Smooth muscle cell (in vitro differentiated cells): ENCODE data around the gene AKAP8L. TPM values are rescaled to one million over a fixed set of nuclear protein-coding genes. Genes with fewer than 3 reads are reported as not detected.

Source experiments
- DNase-seq: peaks from one replicate; lab custom pipeline; 2025; ENCODE audit not compliant: unreplicated experiment; lab: John Stamatoyannopoulos, UW
- H2AFZ ChIP-seq: fragments of 200-600 bp; sonication (generic); 2 replicates; pipeline ENCODE4 v1.6.0; 2016; ENCODE audit warnings: antibody characterized with exemption, low read depth, mild to moderate bottlenecking
- H3F3A ChIP-seq: fragments of 200-600 bp; sonication (generic); 2 replicates; pipeline ENCODE4 v1.6.0; 2017; ENCODE audit warnings: antibody characterized with exemption, low read depth
- H3K27ac ChIP-seq: fragments of 200-600 bp; sonication (generic); 2 replicates; pipeline ENCODE4 v1.5.1; 2016; ENCODE audit warnings: low read depth, mild to moderate bottlenecking
- H3K27me3 ChIP-seq: fragments of 200-600 bp; sonication (generic); 2 replicates; pipeline ENCODE4 v1.6.1; 2016; ENCODE audit warnings: low read depth, mild to moderate bottlenecking
- H3K36me3 ChIP-seq: fragments of 200-600 bp; sonication (generic); 2 replicates; pipeline ENCODE4 v1.5.1; 2016; ENCODE audit warnings: low read depth
- H3K4me1 ChIP-seq: fragments of 200-600 bp; sonication (generic); 2 replicates; pipeline ENCODE4 v1.5.1; 2016; ENCODE audit warnings: low read depth
- H3K4me2 ChIP-seq: fragments of 200-600 bp; sonication (generic); 2 replicates; pipeline ENCODE4 v1.6.0; 2016; ENCODE audit warnings: mild to moderate bottlenecking
- H3K4me3 ChIP-seq: fragments of 200-600 bp; sonication (generic); 2 replicates; pipeline ENCODE4 v1.5.1; 2016; ENCODE audit warnings: mild to moderate bottlenecking
- H3K79me2 ChIP-seq: fragments of 200-600 bp; sonication (generic); 2 replicates; pipeline ENCODE4 v1.6.0; 2016; ENCODE audit warnings: low read depth, mild to moderate bottlenecking
- H3K9ac ChIP-seq: fragments of 200-600 bp; sonication (generic); 2 replicates; pipeline ENCODE4 v1.6.0; 2016; ENCODE audit warnings: low read depth
- H3K9me3 ChIP-seq: fragments of 200-600 bp; sonication (generic); replicated peaks from 2 replicates; pipeline ENCODE4 v1.5.1; 2016; ENCODE audit warnings: low read depth
- H4K20me1 ChIP-seq: fragments of 200-600 bp; sonication (generic); 2 replicates; pipeline ENCODE4 v1.6.0; 2016; ENCODE audit warnings: low read depth
- WGBS: methylation state at CpG from one replicate; pipeline ENCODE4 v1.1.7; 2016; ENCODE audit warnings: low lambda C conversion rate; 5-methylcytosine and 5-hydroxymethylcytosine counted together
- polyA plus RNA-seq: library from polyadenylated mRNA; unstranded; fragments of >200 nt; fragmentation: Nextera tagmentation; extraction: Ambion mirVana; gene quantifications from 2 replicates; pipeline ENCODE4 v1.2.1, GENCODE V29; 2016
- total RNA-seq: library from RNA; depleted of rRNA; stranded (reverse); fragments of >200 nt; gene quantifications from 2 replicates; pipeline ENCODE4 v1.2.3, GENCODE V29; 2014
- TF ChIP-seq, protein P1 (sequence below): fragments of 200-600 bp; sonication (generic); IDR thresholded peaks from 2 replicates; pipeline ENCODE4 v1.5.1; 2017; ENCODE audit warnings: borderline replicate concordance, mild to moderate bottlenecking, antibody characterized with exemption; ENCODE audit not compliant: insufficient read depth, poor library complexity, severe bottlenecking

Gene AKAP8L
- total and polyA plus RNA-seq, 2 experiments from 2014 or later = 61.9 to 105 TPM

DNA sequence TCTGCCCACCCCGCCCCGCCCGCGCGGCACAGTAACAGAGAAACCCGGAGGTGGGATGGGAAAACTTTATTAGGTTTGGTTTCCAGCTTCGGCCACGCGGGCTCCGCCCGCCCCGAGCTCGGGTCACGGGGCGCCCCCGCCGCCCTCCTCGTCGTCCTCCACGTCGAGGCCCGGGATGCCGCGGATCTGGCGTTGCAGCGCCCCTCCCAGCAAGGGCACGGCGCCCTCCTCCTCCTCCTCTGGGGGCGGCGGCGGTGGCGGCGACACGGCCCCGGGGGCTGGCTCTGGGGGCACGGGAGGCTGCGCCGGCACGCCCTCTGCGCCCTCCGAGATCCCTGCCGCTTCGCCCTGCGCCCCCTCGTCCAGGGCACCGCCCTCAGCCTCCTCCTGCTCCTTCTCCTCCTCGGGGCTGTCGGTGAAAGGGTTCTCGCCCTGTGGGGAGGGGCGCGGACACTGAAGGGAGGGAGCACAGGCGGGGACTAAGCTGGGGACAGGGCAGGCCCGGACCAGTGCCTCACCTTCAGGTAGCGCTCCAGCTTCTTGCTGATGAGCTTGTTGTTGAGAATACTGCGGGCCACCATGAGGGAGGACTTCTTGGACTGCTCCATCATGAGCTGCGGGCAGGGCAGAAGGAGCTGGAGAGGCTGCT, 38.7 kb downstream of the AKAP8L start:
- Histone ChIP-seq H4K20me1 (peaks cover 39% of the 10 kb centered on the region), H3F3A (peaks cover 34% of the 10 kb centered on the region), H2AFZ (peak overlapping the region; percentile 13), H3K79me2 (peaks cover 39% of the 10 kb centered on the region), H3K9ac (peak overlapping the region; percentile 74), H3K36me3 (no peaks in the 10 kb centered on the region), H3K4me2 (peak overlapping the region; percentile 94), H3K4me3 (peak overlapping the region; percentile 88), H3K4me1 (peaks cover 8% of the 10 kb centered on the region), H3K27me3 (no peaks in the 10 kb centered on the region), H3K27ac (peak overlapping the region; percentile 84), H3K9me3 (no peaks in the 10 kb centered on the region)
- 3% methylated on average over 35 of the region's 56 CpGs for WGBS
- no peak for DNase-seq
- TF ChIP-seq, protein P1, sequence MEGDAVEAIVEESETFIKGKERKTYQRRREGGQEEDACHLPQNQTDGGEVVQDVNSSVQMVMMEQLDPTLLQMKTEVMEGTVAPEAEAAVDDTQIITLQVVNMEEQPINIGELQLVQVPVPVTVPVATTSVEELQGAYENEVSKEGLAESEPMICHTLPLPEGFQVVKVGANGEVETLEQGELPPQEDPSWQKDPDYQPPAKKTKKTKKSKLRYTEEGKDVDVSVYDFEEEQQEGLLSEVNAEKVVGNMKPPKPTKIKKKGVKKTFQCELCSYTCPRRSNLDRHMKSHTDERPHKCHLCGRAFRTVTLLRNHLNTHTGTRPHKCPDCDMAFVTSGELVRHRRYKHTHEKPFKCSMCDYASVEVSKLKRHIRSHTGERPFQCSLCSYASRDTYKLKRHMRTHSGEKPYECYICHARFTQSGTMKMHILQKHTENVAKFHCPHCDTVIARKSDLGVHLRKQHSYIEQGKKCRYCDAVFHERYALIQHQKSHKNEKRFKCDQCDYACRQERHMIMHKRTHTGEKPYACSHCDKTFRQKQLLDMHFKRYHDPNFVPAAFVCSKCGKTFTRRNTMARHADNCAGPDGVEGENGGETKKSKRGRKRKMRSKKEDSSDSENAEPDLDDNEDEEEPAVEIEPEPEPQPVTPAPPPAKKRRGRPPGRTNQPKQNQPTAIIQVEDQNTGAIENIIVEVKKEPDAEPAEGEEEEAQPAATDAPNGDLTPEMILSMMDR = no peak

DNA sequence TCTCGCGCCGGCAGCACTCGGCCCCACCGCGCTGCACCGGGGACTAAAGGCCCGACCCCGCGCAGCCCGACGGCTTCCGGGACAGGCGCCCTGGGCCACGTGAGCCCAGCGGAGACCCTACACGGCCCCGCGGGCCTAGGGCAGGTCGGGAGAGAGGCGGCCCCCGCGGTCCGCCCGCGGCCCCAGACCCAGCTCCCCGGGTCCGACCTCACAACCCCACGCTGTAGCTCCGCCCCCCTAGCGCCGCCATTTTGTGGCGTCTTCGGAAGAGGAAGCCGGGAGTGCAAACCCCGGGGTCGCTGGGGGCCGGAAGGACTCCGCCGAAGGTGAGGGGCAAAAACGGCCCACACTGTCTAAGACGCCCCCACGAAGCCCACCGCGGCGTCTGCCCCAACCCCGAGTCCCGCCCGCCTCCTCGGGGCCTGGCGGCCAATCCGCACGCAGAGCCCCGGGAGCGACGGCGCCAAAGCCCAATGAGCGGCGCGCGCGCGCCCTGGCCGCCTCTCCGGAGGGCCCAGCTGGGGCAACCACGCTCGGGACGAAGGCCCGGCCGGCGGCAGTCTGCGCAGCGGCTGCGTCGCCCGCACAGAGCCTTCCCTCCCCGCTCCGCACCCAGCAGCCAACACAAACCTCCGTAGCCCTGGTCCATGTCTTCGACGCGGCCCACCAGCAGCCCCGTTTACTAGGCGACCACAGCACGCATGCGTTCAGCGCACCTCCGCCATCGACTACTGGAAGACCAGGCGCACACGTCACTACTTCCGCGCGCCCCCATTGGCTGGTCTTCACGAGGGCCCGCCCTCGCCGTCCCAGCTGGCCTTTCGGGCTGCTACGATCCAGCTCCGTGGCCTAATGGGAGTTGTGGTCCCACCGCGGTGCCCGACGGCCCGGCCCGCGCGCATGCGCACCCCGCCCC, 39.4 kb downstream of the AKAP8L start, which contains the start of gene AKAP8:
Gene AKAP8 (minus strand): TSS at position 705 of the 916 bp plus-strand sequence. CDS start 56 bp downstream, at position 649.
- peak; percentile 96 for DNase-seq
- H3F3A ChIP-seq = peaks cover 34% of the 10 kb centered on the region
- H3K4me2 ChIP-seq = peak within 1 kb of the TSS; percentile 95
- H2AFZ ChIP-seq = peak within 1 kb of the TSS; percentile 13
- peak within 1 kb of the TSS; percentile 99 for H3K9ac ChIP-seq
- H4K20me1 ChIP-seq = peaks cover 43% of the 10 kb centered on the region
- TF ChIP-seq, protein P1 = no peak
- no peaks in the 10 kb centered on the region for H3K36me3 ChIP-seq
- H3K79me2 ChIP-seq = peaks cover 47% of the 10 kb centered on the region
- no peaks in the 10 kb centered on the region for H3K9me3 ChIP-seq
- no peaks in the 10 kb centered on the region for H3K27me3 ChIP-seq
- H3K27ac ChIP-seq = peak within 1 kb of the TSS; percentile 98
- H3K4me1 ChIP-seq = peaks cover 8% of the 10 kb centered on the region
- WGBS = 1% methylated on average over 91 of the region's 111 CpGs
- H3K4me3 ChIP-seq = peak within 1 kb of the TSS; percentile 88

- peaks cover 49% of the 10 kb centered on the region for H4K20me1 ChIP-seq
- no peaks in the 10 kb centered on the region for H3K27me3 ChIP-seq
- H3K9me3 ChIP-seq = no peaks in the 10 kb centered on the region
- peaks cover 53% of the 10 kb centered on the region for H3K79me2 ChIP-seq
- H3K4me1 ChIP-seq = peaks cover 8% of the 10 kb centered on the region
- H3F3A ChIP-seq = peaks cover 33% of the 10 kb centered on the region
- peak overlapping the region; percentile 88 for H3K4me3 ChIP-seq
- no peaks in the 10 kb centered on the region for H3K36me3 ChIP-seq
- 1% methylated on average over 22 of the region's 22 CpGs for WGBS
- H3K4me2 ChIP-seq = peak overlapping the region; percentile 95
- TF ChIP-seq, protein P1 = no peak
- H3K9ac ChIP-seq = peak overlapping the region; percentile 99
- peak overlapping the region; percentile 2 for H2AFZ ChIP-seq
- peak overlapping the region; percentile 98 for H3K27ac ChIP-seq
- peak; percentile 59 for DNase-seq
Observed at GRCh38 chr19:15378534-15379082, 40.2 kb downstream of the AKAP8L start.
